GM12878 (cell line): ENCODE data around the gene ATP5F1A. TPM values are rescaled to one million over a fixed set of nuclear protein-coding genes. Genes with fewer than 3 reads are reported as not detected.

ENCODE experiments used
- ATAC-seq: fragments of 200-7000 bp; cut with Tn5 transposase; 3 replicates; pipeline ENCODE4 v1.9.1; 2020; ENCODE audit warnings: mild to moderate bottlenecking, moderate library complexity
- BruUV-seq: library from RNA; stranded (reverse); fragments of 400-500 nt; replicated peaks from 2 replicates; lab custom pipeline; 2021; lab: Mats Ljungman, UMichigan
- CTCF ChIA-PET: fragments of 300-600 bp; sonication (Branson Sonifier 250); formaldehyde crosslinking; extraction: SDS; loops from one replicate; lab custom pipeline; 2021; ENCODE audit warnings: inconsistent platforms; lab: Yijun Ruan, JAX
- POLR2A ChIA-PET: fragments of 350-600 bp; formaldehyde crosslinking; extraction: SDS; loops from one replicate; lab custom pipeline; 2021; ENCODE audit warnings: inconsistent platforms; lab: Charles Lee
- RAD21 ChIA-PET: fragments of 300-600 bp; sonication (Branson Sonifier 250); formaldehyde crosslinking; loops from one replicate; lab custom pipeline; 2023; ENCODE audit warnings: antibody characterized with exemption; ENCODE audit not compliant: unreplicated experiment; lab: Charles Lee
- SMC1A ChIA-PET: fragments of 300-600 bp; sonication (Branson Sonifier 250); formaldehyde crosslinking; loops from one replicate; lab custom pipeline; 2023; ENCODE audit not compliant: unreplicated experiment, uncharacterized antibody; lab: Charles Lee
- DNase-seq: peaks from one replicate; pipeline ENCODE4 v3.0.0-alpha.2; 2011; ENCODE audit warnings: low read depth, low spot score
- FAIRE-seq: peaks from 3 replicates; lab custom pipeline; 2011; peaks lifted over from hg19 to GRCh38; lab: Jason Lieb, UNC
- H2AFZ ChIP-seq: 2 replicates; pipeline ENCODE4 v1.6.0; 2011; ENCODE audit warnings: low read depth, low read length, control low read depth; ENCODE audit not compliant: control insufficient read depth
- H3K27ac ChIP-seq: 2 replicates; pipeline ENCODE4 v1.5.1; 2011; ENCODE audit warnings: control low read depth; ENCODE audit not compliant: control insufficient read depth, insufficient read depth
- H3K27me3 ChIP-seq, 2 experiments: replicated peaks in 1 of 2; 2 replicates each; pipeline versions ENCODE4 v1.6.0 to v1.6.1; 2011; ENCODE audit warnings: low read length in 1 of 2; ENCODE audit not compliant: control insufficient read depth in 2 of 2, insufficient read depth in 2 of 2
- H3K36me3 ChIP-seq, 2 experiments: 2 replicates each; pipeline ENCODE4 v1.5.1; 2011; ENCODE audit warnings: low read length in 1 of 2; ENCODE audit not compliant: control insufficient read depth in 2 of 2, insufficient read depth in 2 of 2
- H3K4me1 ChIP-seq: 2 replicates; pipeline ENCODE4 v1.6.1; 2011; ENCODE audit warnings: mild to moderate bottlenecking, low read length, moderate library complexity, mixed read lengths; ENCODE audit not compliant: control insufficient read depth, insufficient read depth
- H3K4me2 ChIP-seq: 2 replicates; pipeline ENCODE4 v1.6.0; 2011; ENCODE audit warnings: control low read depth; ENCODE audit not compliant: control insufficient read depth, insufficient read depth
- H3K4me3 ChIP-seq: fragments of 200-600 bp; sonication (generic); 2 replicates; pipeline ENCODE4 v1.5.1; 2016
- H3K79me2 ChIP-seq: 2 replicates; pipeline ENCODE4 v1.6.0; 2011; ENCODE audit warnings: low read length; ENCODE audit not compliant: control insufficient read depth, insufficient read depth
- H3K9ac ChIP-seq: 2 replicates; pipeline ENCODE4 v1.8.0; 2011; ENCODE audit warnings: low read length, control low read depth, mixed read lengths; ENCODE audit not compliant: control insufficient read depth, insufficient read depth
- H3K9me3 ChIP-seq: replicated peaks from 3 replicates; pipeline ENCODE4 v1.5.1; 2011; ENCODE audit warnings: mild to moderate bottlenecking, low read length; ENCODE audit not compliant: control insufficient read depth, insufficient read depth
- H4K20me1 ChIP-seq: 2 replicates; pipeline ENCODE4 v1.6.0; 2011; ENCODE audit not compliant: control insufficient read depth, insufficient read depth
- ETV6 ChIP-seq, 2 experiments: fragments of 450-650 bp in 1 of 2; IDR thresholded peaks in 1 of 2; conservative IDR thresholded peaks in 1 of 2; 2 replicates each; pipeline ENCODE4 v1.6.1; 2014; ENCODE audit warnings: antibody characterized with exemption in 1 of 2, borderline replicate concordance in 1 of 2, low read depth in 1 of 2, mild to moderate bottlenecking in 1 of 2, moderate library complexity in 1 of 2
- IKZF2 ChIP-seq, 2 experiments: fragments of 450-650 bp; IDR thresholded peaks; 2 replicates each; pipeline ENCODE4 v1.6.1; 2017; ENCODE audit warnings: mild to moderate bottlenecking in 2 of 2, moderate library complexity in 2 of 2
- MTA2 ChIP-seq: fragments of 450-650 bp; IDR thresholded peaks from 2 replicates; pipeline ENCODE4 v1.6.1; 2016; ENCODE audit warnings: low read depth, mild to moderate bottlenecking, moderate library complexity
- RAD51 ChIP-seq: fragments of 450-650 bp; IDR thresholded peaks from 2 replicates; pipeline ENCODE4 v1.6.1; 2016; ENCODE audit warnings: moderate library complexity, mild to moderate bottlenecking, inconsistent platforms
- SIX5 ChIP-seq: IDR thresholded peaks from 2 replicates; pipeline ENCODE4 v1.6.1; 2011; ENCODE audit warnings: mild to moderate bottlenecking, low read depth, low read length, moderate library complexity; ENCODE audit not compliant: severe bottlenecking
- YY1 ChIP-seq: IDR thresholded peaks from 2 replicates; pipeline ENCODE4 v1.6.1; 2011; ENCODE audit warnings: low read depth, mild to moderate bottlenecking, low read length
- WGBS: methylation state at CpG from one replicate; pipeline ENCODE4 v1.1.6; 2016; ENCODE audit warnings: low lambda C conversion rate; ENCODE audit not compliant: insufficient replicate concordance, insufficient coverage; ENCODE audit errors: missing lambda C conversion rate; 5-methylcytosine and 5-hydroxymethylcytosine counted together
- in situ Hi-C: fragments of 300-500 bp; cut with MboI; formaldehyde crosslinking; loops from 9 replicates; pipeline ENCODE4 v1.14.3; 2018; ENCODE audit warnings: mixed read lengths
- intact Hi-C: fragments of 100-400 bp; cut with micrococcal nuclease; formaldehyde crosslinking; loops from one replicate; pipeline ENCODE4 v1.14.2; 2022; ENCODE audit not compliant: unreplicated experiment
- polyA plus RNA-seq, 11 experiments: library from polyadenylated mRNA; depleted of rRNA in 4 of 11; unstranded in 6 of 11; stranded (reverse) in 5 of 11; fragments of >200 nt; fragmentation: Nextera tagmentation in 4 of 11; fragmentation: Illumina TruSeq in 1 of 11; extraction: Ambion mirVana in 4 of 11; extraction: Trizol in 1 of 11; gene quantifications; 1 replicate in 1 of 11; 2 replicates in 10 of 11; pipeline versions ENCODE4 v1.2.1 to v1.2.3, GENCODE V29; 2011 to 2016; ENCODE audit warnings: inconsistent platforms in 2 of 11, missing spikeins in 2 of 11, low read depth in 1 of 11
- total RNA-seq, 4 experiments: library from RNA; depleted of rRNA in 3 of 4; stranded (reverse); fragments of >200 nt in 3 of 4; fragmentation: Illumina TruSeq in 1 of 4; extraction: Trizol in 1 of 4; gene quantifications; 2 replicates each; pipeline versions ENCODE4 v1.2.1 to v1.2.3, GENCODE V29; 2013 to 2021
- TF ChIP-seq, protein P1 (sequence below): IDR thresholded peaks from 2 replicates; pipeline ENCODE4 v1.6.1; 2012; ENCODE audit warnings: improper control_type of control experiment, low read depth, low read length; ENCODE audit not compliant: insufficient replicate concordance

The ATP5F1A gene
- total and polyA plus RNA-seq, 10 of the 15 experiments (the other 5 are each of a cell fraction or from before 2014, with no cell fraction given): 592 to 1,161 (median 723) TPM

DNA sequence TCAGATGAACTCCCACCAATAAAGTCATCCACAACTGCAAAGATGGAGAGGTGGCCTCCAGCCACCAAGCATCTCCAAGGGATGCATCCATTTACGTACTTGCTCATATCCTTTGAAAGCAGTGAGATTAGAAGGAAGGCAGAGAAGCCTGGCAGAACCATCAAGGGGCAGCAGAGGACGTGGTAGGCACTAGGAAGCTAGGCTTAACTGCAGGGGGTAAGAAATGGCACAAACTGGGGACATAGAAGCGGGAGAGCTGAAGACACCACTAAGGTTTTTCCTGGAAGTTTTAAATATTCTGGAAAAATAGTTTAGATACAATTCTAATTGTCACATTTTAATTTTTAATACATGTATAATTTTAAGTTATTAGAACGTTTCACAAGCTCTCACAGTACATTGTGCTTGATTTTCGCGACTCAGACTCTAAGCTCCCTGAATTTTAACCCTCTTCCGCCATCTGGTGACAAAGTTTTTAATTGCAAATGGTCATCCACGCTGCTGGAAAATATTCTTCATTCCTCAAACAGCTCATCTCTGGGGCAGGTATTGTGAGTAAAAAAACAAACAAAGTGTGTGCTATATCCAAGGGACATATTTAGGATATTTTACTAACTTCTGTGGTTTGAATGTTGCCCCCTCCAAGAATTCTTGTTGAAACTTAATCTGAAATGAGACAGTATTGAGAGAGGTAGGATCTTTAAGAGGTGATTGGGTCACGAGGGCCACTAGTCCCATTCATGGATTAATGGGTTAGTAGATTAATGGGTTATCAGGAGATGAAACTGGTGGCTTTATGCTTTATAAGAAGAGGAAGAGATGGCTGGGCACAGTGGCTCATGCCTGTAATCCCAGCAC, 24.4 kb downstream of the ATP5F1A start (continued):
- no peak for TF ChIP-seq RAD51
- TF ChIP-seq MTA2: no peak
- TF ChIP-seq IKZF2 (IDR thresholded peaks at IDR 0.05): no peak
- 0 out of 2 replicates have a peak, but pooled peaks have one; percentile 7 for TF ChIP-seq YY1
- no peak for TF ChIP-seq ETV6 (conservative IDR thresholded peaks at IDR 0.05 in 1 of 2, IDR thresholded peaks at IDR 0.05 in 1 of 2; ENCODE audit: borderline replicate concordance in 1 of 2, low read depth in 1 of 2)
- TF ChIP-seq, all 136 proteins: peak for 4

DNA sequence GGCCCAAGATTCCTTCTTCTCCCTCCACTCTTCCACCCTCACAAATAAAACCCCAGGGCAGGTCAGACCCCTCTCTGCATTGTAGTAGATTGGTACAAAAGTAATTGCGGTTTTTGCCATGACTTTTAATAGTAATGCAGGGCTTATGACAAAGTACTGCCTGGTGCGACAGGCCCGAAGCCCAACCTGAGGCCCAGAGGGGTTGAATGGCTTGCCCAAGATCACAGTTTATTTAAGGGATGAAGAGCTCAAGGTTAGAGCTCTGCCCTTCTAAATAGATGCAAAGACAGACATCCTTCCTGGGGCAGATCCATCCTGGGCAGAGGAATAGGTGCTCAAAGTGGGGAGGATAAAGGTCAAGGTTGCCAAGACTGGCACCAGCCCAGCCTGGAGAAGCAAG, 25.1 kb downstream of the ATP5F1A start:
- in situ Hi-C loops: loop anchor here (5.0 to 10.0 kb wide), 2 partner anchors 151 to 378 kb away; no protein-coding TSS in a partner anchor

More for the DNA sequence above, 25.1 kb downstream of the ATP5F1A start:
- H4K20me1 ChIP-seq: no peaks in the 10 kb centered on the region
- H3K9ac ChIP-seq: no peak overlapping the region
- no peaks in the 10 kb centered on the region; a peak in 3 of 4 replicates for H3K36me3 ChIP-seq
- no peak for DNase-seq
- H3K27me3 ChIP-seq: no peaks in the 10 kb centered on the region; a peak in 1 of 4 replicates
- ChIA-PET SMC1A (interaction anchor here (0.9 to 2.1 kb wide), 26 partner anchors 10 to 452 kb away, joined by 3 to 36 read pairs (median 6); no protein-coding TSS in a partner anchor), CTCF (interaction anchor here (0.8 to 5.4 kb wide), 38 partner anchors 10 to 842 kb away, joined by 3 to 78 read pairs (median 5); partner anchors contain the start of genes ATP5F1A and SLC14A1), POLR2A (no interaction called here), RAD21 (interaction anchor here (0.5 to 2.5 kb wide), 16 partner anchors 10 to 585 kb away, joined by 3 to 39 read pairs (median 4); no protein-coding TSS in a partner anchor)
- no peak overlapping the region for H3K27ac ChIP-seq
- H2AFZ ChIP-seq: no peak overlapping the region
- no peaks in the 10 kb centered on the region; the same call in 2 of the 3 replicates for H3K9me3 ChIP-seq
- H3K4me1 ChIP-seq: peaks cover 14% of the 10 kb centered on the region
- 100% methylated on average over 3 of the region's 3 CpGs for WGBS
- H3K79me2 ChIP-seq: no peaks in the 10 kb centered on the region; the same call in none of the 2 replicates
- TF ChIP-seq, protein P1, sequence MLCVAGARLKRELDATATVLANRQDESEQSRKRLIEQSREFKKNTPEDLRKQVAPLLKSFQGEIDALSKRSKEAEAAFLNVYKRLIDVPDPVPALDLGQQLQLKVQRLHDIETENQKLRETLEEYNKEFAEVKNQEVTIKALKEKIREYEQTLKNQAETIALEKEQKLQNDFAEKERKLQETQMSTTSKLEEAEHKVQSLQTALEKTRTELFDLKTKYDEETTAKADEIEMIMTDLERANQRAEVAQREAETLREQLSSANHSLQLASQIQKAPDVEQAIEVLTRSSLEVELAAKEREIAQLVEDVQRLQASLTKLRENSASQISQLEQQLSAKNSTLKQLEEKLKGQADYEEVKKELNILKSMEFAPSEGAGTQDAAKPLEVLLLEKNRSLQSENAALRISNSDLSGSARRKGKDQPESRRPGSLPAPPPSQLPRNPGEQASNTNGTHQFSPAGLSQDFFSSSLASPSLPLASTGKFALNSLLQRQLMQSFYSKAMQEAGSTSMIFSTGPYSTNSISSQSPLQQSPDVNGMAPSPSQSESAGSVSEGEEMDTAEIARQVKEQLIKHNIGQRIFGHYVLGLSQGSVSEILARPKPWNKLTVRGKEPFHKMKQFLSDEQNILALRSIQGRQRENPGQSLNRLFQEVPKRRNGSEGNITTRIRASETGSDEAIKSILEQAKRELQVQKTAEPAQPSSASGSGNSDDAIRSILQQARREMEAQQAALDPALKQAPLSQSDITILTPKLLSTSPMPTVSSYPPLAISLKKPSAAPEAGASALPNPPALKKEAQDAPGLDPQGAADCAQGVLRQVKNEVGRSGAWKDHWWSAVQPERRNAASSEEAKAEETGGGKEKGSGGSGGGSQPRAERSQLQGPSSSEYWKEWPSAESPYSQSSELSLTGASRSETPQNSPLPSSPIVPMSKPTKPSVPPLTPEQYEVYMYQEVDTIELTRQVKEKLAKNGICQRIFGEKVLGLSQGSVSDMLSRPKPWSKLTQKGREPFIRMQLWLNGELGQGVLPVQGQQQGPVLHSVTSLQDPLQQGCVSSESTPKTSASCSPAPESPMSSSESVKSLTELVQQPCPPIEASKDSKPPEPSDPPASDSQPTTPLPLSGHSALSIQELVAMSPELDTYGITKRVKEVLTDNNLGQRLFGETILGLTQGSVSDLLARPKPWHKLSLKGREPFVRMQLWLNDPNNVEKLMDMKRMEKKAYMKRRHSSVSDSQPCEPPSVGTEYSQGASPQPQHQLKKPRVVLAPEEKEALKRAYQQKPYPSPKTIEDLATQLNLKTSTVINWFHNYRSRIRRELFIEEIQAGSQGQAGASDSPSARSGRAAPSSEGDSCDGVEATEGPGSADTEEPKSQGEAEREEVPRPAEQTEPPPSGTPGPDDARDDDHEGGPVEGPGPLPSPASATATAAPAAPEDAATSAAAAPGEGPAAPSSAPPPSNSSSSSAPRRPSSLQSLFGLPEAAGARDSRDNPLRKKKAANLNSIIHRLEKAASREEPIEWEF: no peak
- TF ChIP-seq SIX5: no peak
- no peak overlapping the region for H3K4me2 ChIP-seq
- intact Hi-C loops: loop anchor here (2.0 to 5.0 kb wide), 3 partner anchors 96 to 381 kb away; no protein-coding TSS in a partner anchor
- no peak overlapping the region for H3K4me3 ChIP-seq
- FAIRE-seq: no peak
- BruUV-seq: no TSS peak
- ATAC-seq: no peak
